H9 (cell line): ENCODE measurements around the gene EIF4H. TPM values are rescaled to one million over a fixed set of nuclear protein-coding genes. Genes with fewer than 3 reads are reported as not detected.

Experiments
- DNase-seq: peaks from one replicate; pipeline ENCODE4 v3.0.0-alpha.2; 2017
- H2AFZ ChIP-seq: one replicate; pipeline ENCODE4 v1.6.1; 2013; ENCODE audit warnings: mild to moderate bottlenecking, low read length, control low read depth, moderate library complexity
- H2AK5ac ChIP-seq: 2 replicates; pipeline ENCODE4 v1.6.1; 2013; ENCODE audit warnings: low read length, control low read depth, mixed read lengths; ENCODE audit not compliant: insufficient read length
- H2BK120ac ChIP-seq: one replicate; pipeline ENCODE4 v1.6.1; 2013; ENCODE audit warnings: low read depth, mild to moderate bottlenecking, low read length, control low read depth, inconsistent platforms; ENCODE audit not compliant: poor library complexity, severe bottlenecking
- H2BK12ac ChIP-seq: 2 replicates; pipeline ENCODE4 v1.6.1; 2013; ENCODE audit warnings: low read length, control low read depth, mixed read lengths, low read depth; ENCODE audit not compliant: insufficient read length
- H2BK15ac ChIP-seq: 2 replicates; pipeline ENCODE4 v1.6.1; 2013; ENCODE audit warnings: low read depth, low read length, control low read depth
- H2BK20ac ChIP-seq: one replicate; pipeline ENCODE4 v1.6.1; 2013; ENCODE audit warnings: low read depth, mild to moderate bottlenecking, low read length, control low read depth, inconsistent platforms; ENCODE audit not compliant: poor library complexity, severe bottlenecking
- H2BK5ac ChIP-seq: 2 replicates; pipeline ENCODE4 v1.6.1; 2013; ENCODE audit warnings: low read length, control low read depth, mixed read lengths; ENCODE audit not compliant: insufficient read length
- H3K14ac ChIP-seq: 2 replicates; pipeline ENCODE4 v1.6.1; 2013; ENCODE audit warnings: low read length, control low read depth; ENCODE audit not compliant: insufficient read depth
- H3K18ac ChIP-seq: 2 replicates; pipeline ENCODE4 v1.6.1; 2013; ENCODE audit warnings: low read depth, mild to moderate bottlenecking, mixed read lengths, low read length, control low read depth; ENCODE audit not compliant: insufficient read length
- H3K23ac ChIP-seq: 2 replicates; pipeline ENCODE4 v1.6.1; 2013; ENCODE audit warnings: low read length, control low read depth, mixed read lengths, low read depth; ENCODE audit not compliant: insufficient read length
- H3K23me2 ChIP-seq: 2 replicates; pipeline ENCODE4 v1.6.1; 2013; ENCODE audit warnings: low read depth, mild to moderate bottlenecking, mixed read lengths, low read length, control low read depth; ENCODE audit not compliant: insufficient read length, poor library complexity, severe bottlenecking
- H3K27ac ChIP-seq: 2 replicates; pipeline ENCODE4 v1.5.1; 2013; ENCODE audit warnings: low read length, control low read depth, mixed read lengths, low read depth; ENCODE audit not compliant: insufficient read length
- H3K27me3 ChIP-seq: 2 replicates; pipeline ENCODE4 v1.6.1; 2013; ENCODE audit warnings: low read length, control low read depth, inconsistent platforms; ENCODE audit not compliant: insufficient read depth
- H3K4ac ChIP-seq: 2 replicates; pipeline ENCODE4 v1.6.1; 2013; ENCODE audit warnings: low read depth, mild to moderate bottlenecking, control low read depth, inconsistent platforms, low read length, moderate library complexity
- H3K4me1 ChIP-seq: 2 replicates; pipeline ENCODE4 v1.6.1; 2013; ENCODE audit warnings: low read length, control low read depth, inconsistent platforms; ENCODE audit not compliant: insufficient read depth
- H3K4me2 ChIP-seq: 2 replicates; pipeline ENCODE4 v1.6.1; 2013; ENCODE audit warnings: low read length, control low read depth, mixed read lengths; ENCODE audit not compliant: insufficient read length, insufficient read depth
- H3K56ac ChIP-seq: 2 replicates; pipeline ENCODE4 v1.6.1; 2013; ENCODE audit warnings: low read depth, mild to moderate bottlenecking, mixed read lengths, low read length, control low read depth; ENCODE audit not compliant: insufficient read length
- H3K79me1 ChIP-seq: 2 replicates; pipeline ENCODE4 v1.6.1; 2013; ENCODE audit warnings: low read depth, mild to moderate bottlenecking, moderate library complexity, low read length, control low read depth, inconsistent platforms; ENCODE audit not compliant: insufficient read depth, poor library complexity, severe bottlenecking
- H3K79me2 ChIP-seq: 2 replicates; pipeline ENCODE4 v1.6.1; 2013; ENCODE audit warnings: low read length, control low read depth, inconsistent platforms; ENCODE audit not compliant: insufficient read depth
- H3K9ac ChIP-seq: 2 replicates; pipeline ENCODE4 v1.6.1; 2013; ENCODE audit warnings: low read length, control low read depth, mixed read lengths; ENCODE audit not compliant: insufficient read length; ENCODE audit errors: extremely low read depth
- H3K9me3 ChIP-seq: one replicate; pipeline ENCODE4 v1.6.1; 2013; ENCODE audit warnings: low read depth, low read length, inconsistent platforms; ENCODE audit not compliant: control insufficient read depth
- H3T11ph ChIP-seq: one replicate; pipeline ENCODE4 v1.6.1; 2013; ENCODE audit warnings: mild to moderate bottlenecking, low read length, control low read depth, inconsistent platforms
- H4K20me1 ChIP-seq: one replicate; pipeline ENCODE4 v1.6.1; 2013; ENCODE audit not compliant: control insufficient read depth, insufficient read length, insufficient read depth
- H4K5ac ChIP-seq: 2 replicates; pipeline ENCODE4 v1.6.1; 2013; ENCODE audit warnings: low read depth, mild to moderate bottlenecking, mixed read lengths, low read length, control low read depth; ENCODE audit not compliant: insufficient read length
- H4K8ac ChIP-seq: replicated peaks from 2 replicates; pipeline ENCODE4 v1.6.1; 2013; ENCODE audit warnings: low read length, control low read depth, mixed read lengths, low read depth; ENCODE audit not compliant: insufficient read length
- H4K91ac ChIP-seq: 2 replicates; pipeline ENCODE4 v1.6.1; 2013; ENCODE audit warnings: low read depth, mild to moderate bottlenecking, moderate library complexity, mixed read lengths, low read length, control low read depth; ENCODE audit not compliant: insufficient read length
- H3K27ac Mint-ChIP-seq, 3 experiments: 2 replicates in 2 of 3; 3 replicates in 1 of 3; pipeline ENCODE4 v1.8.0; 2020 to 2021; ENCODE audit warnings: mixed read lengths in 3 of 3, mild to moderate bottlenecking in 1 of 3, moderate library complexity in 1 of 3
- H3K27me3 Mint-ChIP-seq: 2 replicates; pipeline ENCODE4 v1.8.0; 2021; ENCODE audit warnings: low read depth, mild to moderate bottlenecking, moderate library complexity, mixed read lengths
- H3K36me3 Mint-ChIP-seq, 3 experiments: 2 replicates in 2 of 3; 3 replicates in 1 of 3; pipeline ENCODE4 v1.8.0; 2020 to 2021; ENCODE audit warnings: low read depth in 3 of 3, mixed read lengths in 3 of 3; ENCODE audit not compliant: insufficient read depth in 1 of 3
- H3K4me1 Mint-ChIP-seq, 2 experiments: 2 replicates each; pipeline ENCODE4 v1.8.0; 2020; ENCODE audit warnings: mixed read lengths in 2 of 2
- H3K4me3 Mint-ChIP-seq, 2 experiments: 2 replicates in 1 of 2; 3 replicates in 1 of 2; pipeline ENCODE4 v1.8.0; 2020 to 2021; ENCODE audit warnings: mild to moderate bottlenecking in 2 of 2, mixed read lengths in 2 of 2, moderate library complexity in 1 of 2
- H3K9me3 Mint-ChIP-seq, 2 experiments: 2 replicates in 1 of 2; 3 replicates in 1 of 2; pipeline ENCODE4 v1.8.0; 2020; ENCODE audit warnings: mild to moderate bottlenecking in 2 of 2, mixed read lengths in 2 of 2, moderate library complexity in 1 of 2
- CTCF ChIP-seq: fragments of 200-600 bp; sonication (generic); conservative IDR thresholded peaks from 3 replicates; pipeline ENCODE4 v1.8.0; 2021; ENCODE audit warnings: antibody characterized with exemption, mild to moderate bottlenecking
- WGBS: extraction: QIAGEN DNeasy Blood & Tissue Kit; methylation state at CpG from one replicate; pipeline ENCODE4 v1.1.7; 2013; ENCODE audit warnings: missing lambda C conversion rate, low lambda C conversion rate, mixed read lengths; ENCODE audit not compliant: insufficient read length; ENCODE audit errors: extremely low coverage; 5-methylcytosine and 5-hydroxymethylcytosine counted together
- total RNA-seq: library from RNA; stranded (reverse); gene quantifications from 2 replicates; pipeline ENCODE4 v1.2.1, GENCODE V29; 2021

Gene EIF4H
- total RNA-seq, 1 experiment from 2014 or later = 363 TPM

- Histone ChIP-seq H3K4me2 (no peak overlapping the region), H3T11ph (no peak overlapping the region), H2BK15ac (no peak overlapping the region), H2BK5ac (no peak overlapping the region), H3K27ac (no peak overlapping the region), H3K9me3 (no peaks in the 10 kb centered on the region), H2BK20ac (no peak overlapping the region), H3K4me1 (no peaks in the 10 kb centered on the region; the same call in 1 of the 2 replicates), H3K9ac (no peak overlapping the region), H4K20me1 (no peaks in the 10 kb centered on the region), H3K18ac (no peak overlapping the region), H3K27me3 (no peaks in the 10 kb centered on the region), H3K23me2 (no peaks in the 10 kb centered on the region), H3K23ac (no peak overlapping the region), H3K56ac (no peak overlapping the region), H4K91ac (no peak overlapping the region), H2BK12ac (no peak overlapping the region), H2AK5ac (no peak overlapping the region), H2AFZ (no peak overlapping the region), H3K4ac (no peak overlapping the region), H3K79me2 (no peaks in the 10 kb centered on the region), H4K8ac (no peak overlapping the region), H3K79me1 (no peaks in the 10 kb centered on the region), H4K5ac (no peak overlapping the region), H2BK120ac (no peak overlapping the region), H3K14ac (no peak overlapping the region)
- no peak overlapping the region for H3K27ac Mint-ChIP-seq
- H3K9me3 Mint-ChIP-seq = peaks cover 0 to 3% of the 10 kb centered on the region in 2 experiments; a peak in 1 of 5 replicates
- no peak overlapping the region for H3K4me3 Mint-ChIP-seq
- peaks cover 9% of the 10 kb centered on the region for H3K27me3 Mint-ChIP-seq
- DNase-seq = no peak
- H3K36me3 Mint-ChIP-seq = no peaks in the 10 kb centered on the region
- no CpG with 5 or more reads among the region's 4 CpGs for WGBS
- no peak for TF ChIP-seq CTCF
- H3K4me1 Mint-ChIP-seq = peaks cover 13 to 16% of the 10 kb centered on the region in 2 experiments
Measured at GRCh38 chr7:74130518-74130917, 43.6 kb upstream of the EIF4H start.
